ENCODE measurements around the gene ZDHHC11B. TPM values are rescaled to one million over a fixed set of nuclear protein-coding genes. Genes with fewer than 3 reads are reported as not detected.
A peak's percentile ranks its signal among the peaks of the same experiment; 100 is the strongest.

ZDHHC11B gene
- total RNA-seq, 4 donors from 2014 or later = 2.2 to 11.7 (median 6.2) TPM

DNA sequence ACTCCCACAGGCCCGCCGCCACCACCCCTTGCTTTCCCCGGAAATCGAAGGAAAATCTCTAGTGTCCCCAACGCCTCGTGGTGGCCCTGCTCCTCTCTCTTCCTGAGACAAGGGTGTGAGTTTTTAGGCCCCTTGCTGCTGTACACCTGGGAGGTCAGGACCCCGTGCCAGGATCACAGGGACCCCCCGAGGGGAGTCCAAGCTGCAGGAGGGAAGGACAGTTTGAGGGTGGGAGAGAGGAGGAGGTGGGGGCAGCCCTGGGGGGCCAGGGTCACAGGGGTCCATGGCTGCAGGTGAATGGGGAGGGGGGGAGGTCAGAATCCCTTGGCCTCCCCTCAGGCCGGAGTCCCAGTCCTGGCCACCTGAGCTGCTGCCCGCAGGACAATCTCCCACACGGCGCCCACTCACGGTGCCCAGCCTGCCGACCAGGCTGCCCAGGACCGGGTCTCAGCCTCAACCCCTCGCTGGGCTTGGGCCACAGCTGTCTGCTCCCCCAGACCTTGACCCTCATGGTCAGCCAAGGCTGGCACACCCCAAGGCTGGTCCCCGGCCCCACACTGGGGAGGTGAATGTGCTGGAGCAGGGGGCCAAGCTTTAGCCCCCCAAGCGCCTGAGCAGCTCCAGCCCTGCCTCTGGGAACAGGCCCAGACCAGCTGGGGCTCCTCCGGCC, 111.2 kb downstream of the ZDHHC11B start:
- Histone ChIP-seq H3K9me3 (no peaks in the 10 kb centered on the region), H3K4me3 (peak overlapping the region; percentile 11 to 46 (median 36)), H3K27ac (replicated peaks in 1 of 4) (peak overlapping the region; percentile 75 to 81 (median 76)), H3K4me1 (peaks cover 47 to 96% (median 95%) of the 10 kb centered on the region in 4 donors), H3K36me3 (peaks cover 0 to 16% (median 0%) of the 10 kb centered on the region in 4 donors), H3K27me3 (no peaks in the 10 kb centered on the region)
- DNase-seq (ENCODE audit: extremely low spot score) = no peak
- no peak for TF ChIP-seq EP300 (IDR thresholded peaks at IDR 0.05)
- no peak for TF ChIP-seq POLR2A (IDR thresholded peaks at IDR 0.05; ENCODE audit: low read depth)
- no peak for TF ChIP-seq POLR2AphosphoS5 (IDR thresholded peaks at IDR 0.05)
- TF ChIP-seq, protein P1, sequence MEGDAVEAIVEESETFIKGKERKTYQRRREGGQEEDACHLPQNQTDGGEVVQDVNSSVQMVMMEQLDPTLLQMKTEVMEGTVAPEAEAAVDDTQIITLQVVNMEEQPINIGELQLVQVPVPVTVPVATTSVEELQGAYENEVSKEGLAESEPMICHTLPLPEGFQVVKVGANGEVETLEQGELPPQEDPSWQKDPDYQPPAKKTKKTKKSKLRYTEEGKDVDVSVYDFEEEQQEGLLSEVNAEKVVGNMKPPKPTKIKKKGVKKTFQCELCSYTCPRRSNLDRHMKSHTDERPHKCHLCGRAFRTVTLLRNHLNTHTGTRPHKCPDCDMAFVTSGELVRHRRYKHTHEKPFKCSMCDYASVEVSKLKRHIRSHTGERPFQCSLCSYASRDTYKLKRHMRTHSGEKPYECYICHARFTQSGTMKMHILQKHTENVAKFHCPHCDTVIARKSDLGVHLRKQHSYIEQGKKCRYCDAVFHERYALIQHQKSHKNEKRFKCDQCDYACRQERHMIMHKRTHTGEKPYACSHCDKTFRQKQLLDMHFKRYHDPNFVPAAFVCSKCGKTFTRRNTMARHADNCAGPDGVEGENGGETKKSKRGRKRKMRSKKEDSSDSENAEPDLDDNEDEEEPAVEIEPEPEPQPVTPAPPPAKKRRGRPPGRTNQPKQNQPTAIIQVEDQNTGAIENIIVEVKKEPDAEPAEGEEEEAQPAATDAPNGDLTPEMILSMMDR (IDR thresholded peaks at IDR 0.05) = no peak
- intact Hi-C loops (cut with DNase I) = loop anchor here (5.0 to 10.0 kb wide), 2 partner anchors 92 to 229 kb away; no protein-coding TSS in a partner anchor
- WGBS = 7% methylated on average over 9 of the region's 19 CpGs

DNA sequence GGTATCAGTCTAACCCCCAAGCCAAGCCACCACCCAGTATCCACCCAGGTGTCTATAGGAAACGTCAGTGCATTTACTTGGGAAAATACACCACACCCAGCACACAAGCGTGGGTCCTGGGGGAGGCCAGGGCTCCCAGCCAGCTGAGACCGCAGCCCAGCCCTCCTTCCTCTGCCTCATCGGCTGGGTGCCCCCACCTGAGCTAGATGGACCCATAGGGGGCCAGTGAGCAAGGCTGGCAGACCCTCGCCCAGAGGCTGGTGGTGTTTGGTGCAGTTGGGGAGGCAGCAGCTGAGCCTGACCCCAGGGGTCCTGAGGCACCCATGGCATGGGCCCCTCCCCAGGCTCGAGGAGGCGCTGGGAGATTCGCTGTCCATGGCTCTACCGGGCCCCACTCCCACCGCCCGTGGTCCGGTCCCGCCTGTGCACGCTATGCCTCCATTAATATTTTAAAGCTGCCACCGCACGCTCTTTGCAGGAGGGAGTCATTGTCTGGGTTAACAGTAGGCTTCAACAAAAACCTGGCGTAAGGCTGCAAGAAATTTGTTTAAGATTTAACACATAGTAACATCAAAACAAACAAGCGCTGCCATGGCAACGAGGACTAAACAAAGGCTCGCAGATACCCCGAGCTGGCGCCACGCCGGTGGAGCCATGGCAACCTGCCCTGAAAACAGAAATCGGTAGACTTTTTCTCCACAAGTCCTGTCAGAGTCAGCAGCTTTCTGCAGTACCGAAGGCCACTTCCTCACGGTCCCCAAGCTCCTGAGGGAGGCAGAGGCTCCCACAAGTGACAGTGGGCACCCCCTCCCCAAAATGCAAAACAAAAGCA, 112.0 kb downstream of the ZDHHC11B start:
- Histone ChIP-seq H3K27me3 (no peaks in the 10 kb centered on the region), H3K36me3 (peaks cover 0 to 13% (median 0%) of the 10 kb centered on the region in 4 donors), H3K4me3 (peak overlapping the region; percentile 11 to 46 (median 36)), H3K9me3 (no peaks in the 10 kb centered on the region), H3K4me1 (peaks cover 47 to 93% (median 93%) of the 10 kb centered on the region in 4 donors), H3K27ac (replicated peaks in 1 of 4) (peak overlapping the region; percentile 75 to 81 (median 76))
- peak; percentile 95 for DNase-seq (ENCODE audit: extremely low spot score)
- 3% methylated on average over 16 of the region's 27 CpGs for WGBS
- TF ChIP-seq POLR2A (IDR thresholded peaks at IDR 0.05; ENCODE audit: low read depth) (no peak), POLR2AphosphoS5 (IDR thresholded peaks at IDR 0.05) (peak in 1 of 2 donors; percentile 48), EP300 (IDR thresholded peaks at IDR 0.05) (no peak)
- TF ChIP-seq, protein P1 (IDR thresholded peaks at IDR 0.05) = no peak
- intact Hi-C loops (cut with DNase I) = loop anchor here (5.0 to 10.0 kb wide), 2 partner anchors 92 to 230 kb away; no protein-coding TSS in a partner anchor

DNA sequence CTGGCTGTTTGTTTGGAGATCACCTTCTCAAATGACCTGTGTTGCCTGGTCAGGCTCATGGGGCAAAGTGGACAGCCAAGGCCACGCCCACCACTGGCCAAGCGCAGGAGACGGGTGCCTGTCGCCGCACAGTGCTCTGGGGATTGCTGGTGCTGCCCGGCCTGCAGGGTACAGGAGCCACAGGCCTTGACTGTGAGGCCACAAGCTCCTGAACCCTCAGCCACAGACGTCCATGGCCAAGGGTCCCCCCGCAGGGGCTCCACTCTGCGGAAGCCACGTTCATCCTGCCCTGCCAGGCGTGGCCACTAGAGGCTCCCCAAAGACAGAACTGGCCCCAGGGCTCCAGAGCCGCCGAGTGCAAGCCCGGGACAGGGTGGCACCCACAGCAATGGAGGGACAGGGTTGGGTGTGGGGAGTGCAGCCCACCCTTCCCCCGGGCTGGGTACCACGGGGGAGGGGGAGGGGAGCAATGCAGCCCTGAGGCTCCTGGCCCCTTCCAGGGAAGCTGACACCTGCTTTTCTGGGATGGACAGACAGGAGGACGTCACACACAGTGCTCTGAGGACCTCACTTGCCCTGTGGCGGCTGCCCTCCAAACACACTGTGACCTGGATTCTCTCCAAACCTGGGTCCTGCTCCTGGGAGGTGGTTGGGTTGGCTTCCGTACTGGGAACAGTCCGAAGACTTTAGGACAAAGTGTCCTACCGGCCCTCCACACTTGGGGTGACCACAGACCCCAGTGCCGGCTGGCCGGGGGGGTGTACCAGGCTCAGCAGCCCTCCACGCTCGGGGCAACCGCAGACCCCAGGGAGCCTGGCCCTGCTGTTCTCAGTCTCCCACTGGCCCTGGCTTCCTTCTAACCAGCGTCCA, 112.8 kb downstream of the ZDHHC11B start:
- intact Hi-C loops (cut with DNase I) = loop anchor here (5.0 to 10.0 kb wide), 2 partner anchors 93 to 231 kb away; no protein-coding TSS in a partner anchor
- Histone ChIP-seq H3K4me1 (peaks cover 47 to 93% (median 87%) of the 10 kb centered on the region in 4 donors), H3K27ac (replicated peaks in 1 of 4) (peak overlapping the region; percentile 75 to 81 (median 76)), H3K4me3 (peak overlapping the region; percentile 11 to 46 (median 36)), H3K9me3 (no peaks in the 10 kb centered on the region), H3K36me3 (peaks cover 0 to 5% (median 2%) of the 10 kb centered on the region in 4 donors), H3K27me3 (no peaks in the 10 kb centered on the region)
- TF ChIP-seq POLR2A (IDR thresholded peaks at IDR 0.05; ENCODE audit: low read depth) (no peak), EP300 (IDR thresholded peaks at IDR 0.05) (no peak), POLR2AphosphoS5 (IDR thresholded peaks at IDR 0.05) (peak in 1 of 2 donors; percentile 45)
- TF ChIP-seq, protein P1 (IDR thresholded peaks at IDR 0.05) = peak; percentile 88 to 98 (median 90)
- 28% methylated on average over 9 of the region's 27 CpGs for WGBS
- DNase-seq (ENCODE audit: extremely low spot score) = no peak

Measured in esophagus muscularis mucosa (tissue), 4 donors.